CD4-positive, alpha-beta T cell (primary cell): ENCODE results near the gene MAN1A1. TPM values are rescaled to one million over a fixed set of nuclear protein-coding genes. Genes with fewer than 3 reads are reported as not detected.

Source experiments
- ATAC-seq: fragments of 200-7000 bp; cut with Tn5 transposase; one replicate; pipeline ENCODE4 v1.10.0; 2022; ENCODE audit warnings: mild to moderate bottlenecking; ENCODE audit not compliant: poor library complexity
- CTCF ChIA-PET: fragments of 350-600 bp; sonication (Branson Sonifier 250); formaldehyde crosslinking; loops from one replicate; lab custom pipeline; 2021; ENCODE audit warnings: antibody characterized with exemption, inconsistent platforms; lab: Charles Lee
- POLR2A ChIA-PET: fragments of 350-600 bp; sonication (Branson Sonifier 250); formaldehyde crosslinking; loops from one replicate; lab custom pipeline; 2021; ENCODE audit warnings: antibody characterized with exemption, inconsistent platforms; lab: Charles Lee
- DNase-seq, 14 experiments: peaks; one replicate each; pipeline ENCODE4 v3.0.0-alpha.2; 2013 to 2020; ENCODE audit warnings: mixed read lengths in 2 of 14
- H3K27ac ChIP-seq, 2 donors: one replicate each; pipeline versions ENCODE4 v1.5.1 to v1.7.0; 2013; ENCODE audit warnings: low read length in 2 of 2, low read depth in 1 of 2, mild to moderate bottlenecking in 1 of 2
- H3K27me3 ChIP-seq, 2 experiments: 1 replicate in 1 of 2; 2 replicates in 1 of 2; pipeline versions ENCODE4 v1.6.1 to v1.7.0; 2013; ENCODE audit warnings: low read length in 2 of 2, control low read depth in 1 of 2, mild to moderate bottlenecking in 1 of 2, moderate library complexity in 1 of 2; ENCODE audit not compliant: insufficient read depth in 2 of 2, control insufficient read depth in 1 of 2
- H3K36me3 ChIP-seq: one replicate; pipeline ENCODE4 v1.6.1; 2013; ENCODE audit warnings: low read length, control low read depth; ENCODE audit not compliant: insufficient read depth
- H3K4me1 ChIP-seq: one replicate; pipeline ENCODE4 v1.6.1; 2013; ENCODE audit warnings: low read length, control low read depth; ENCODE audit not compliant: insufficient read depth
- H3K4me3 ChIP-seq: one replicate; pipeline ENCODE4 v1.5.1; 2013; ENCODE audit warnings: mild to moderate bottlenecking, low read length, moderate library complexity
- H3K9me3 ChIP-seq, 2 experiments: 1 replicate in 1 of 2; 2 replicates in 1 of 2; pipeline versions ENCODE4 v1.6.1 to v1.7.0; 2013; ENCODE audit warnings: low read length in 2 of 2, mild to moderate bottlenecking in 2 of 2, control low read depth in 1 of 2, moderate library complexity in 1 of 2; ENCODE audit not compliant: control insufficient read depth in 1 of 2, insufficient read depth in 1 of 2
- H3K27ac Mint-ChIP-seq: one replicate; pipeline ENCODE4 v1.8.0; 2020; ENCODE audit warnings: mixed read lengths
- H3K27me3 Mint-ChIP-seq: one replicate; pipeline ENCODE4 v1.8.0; 2021; ENCODE audit warnings: mixed read lengths
- H3K36me3 Mint-ChIP-seq: one replicate; pipeline ENCODE4 v1.8.0; 2021; ENCODE audit warnings: low read depth, mixed read lengths
- H3K4me1 Mint-ChIP-seq: one replicate; pipeline ENCODE4 v1.8.0; 2021; ENCODE audit warnings: low read depth, mixed read lengths
- H3K4me3 Mint-ChIP-seq: one replicate; pipeline ENCODE4 v1.8.0; 2020; ENCODE audit warnings: mild to moderate bottlenecking, mixed read lengths
- H3K9me3 Mint-ChIP-seq: one replicate; pipeline ENCODE4 v1.8.0; 2020; ENCODE audit warnings: mixed read lengths
- CTCF ChIP-seq: fragments of 200-600 bp; IDR thresholded peaks from one replicate; pipeline ENCODE4 v1.8.0; 2022; ENCODE audit warnings: antibody characterized with exemption, mild to moderate bottlenecking
- intact Hi-C, 2 experiments: fragments of 100-400 bp; cut with DNase I in 1 of 2; cut with micrococcal nuclease in 1 of 2; formaldehyde crosslinking; loops; one replicate each; pipeline versions ENCODE4 v1.15.1 to v1.9.0; 2023 to 2025; cut with DNase I, micrococcal nuclease
- total RNA-seq, 174 experiments: library from RNA in 2 of 174; stranded (reverse) in 2 of 174; gene quantifications; one replicate each; pipeline ENCODE4 v1.2.3 and lab custom pipeline; 2021 to 2026

The MAN1A1 gene
- total RNA-seq, 2 experiments from 2014 or later = 4.5 to 4.9 TPM

GRCh38 chr6:119290306-119290705 lies 59.3 kb downstream of the MAN1A1 start:
- Histone ChIP-seq H3K27ac (no peak overlapping the region), H3K4me3 (no peak overlapping the region), H3K9me3 (no peaks in the 10 kb centered on the region), H3K27me3 (no peaks in the 10 kb centered on the region), H3K36me3 (no peaks in the 10 kb centered on the region), H3K4me1 (no peaks in the 10 kb centered on the region)
- Mint-ChIP-seq H3K36me3 (peaks cover 7% of the 10 kb centered on the region), H3K27ac (no peak overlapping the region), H3K9me3 (no peaks in the 10 kb centered on the region), H3K4me3 (no peak overlapping the region), H3K27me3 (no peaks in the 10 kb centered on the region), H3K4me1 (no peaks in the 10 kb centered on the region)
- intact Hi-C loops = no loop called here
- DNase-seq = no peak
- ChIA-PET POLR2A (interaction anchor here (1.2 kb wide), 1 partner anchor 32 kb away, joined by 3 read pairs; no protein-coding TSS in a partner anchor), CTCF (interaction anchor here (1.0 kb wide), 1 partner anchor 14 kb away, joined by 3 read pairs; no protein-coding TSS in a partner anchor)
- ATAC-seq = no peak
- no peak for TF ChIP-seq CTCF

GRCh38 chr6:119289651-119290050 lies 59.9 kb downstream of the MAN1A1 start:
- CTCF ChIA-PET = interaction anchor here (1.0 kb wide), 1 partner anchor 14 kb away, joined by 3 read pairs; no protein-coding TSS in a partner anchor

GRCh38 chr6:119285908-119286625 lies 63.5 kb downstream of the MAN1A1 start:
- Histone ChIP-seq H3K9me3 (no peaks in the 10 kb centered on the region), H3K36me3 (no peaks in the 10 kb centered on the region), H3K27ac (no peak overlapping the region), H3K27me3 (no peaks in the 10 kb centered on the region), H3K4me1 (no peaks in the 10 kb centered on the region), H3K4me3 (no peak overlapping the region)
- no peaks in the 10 kb centered on the region for H3K9me3 Mint-ChIP-seq
- DNase-seq (no peak), ATAC-seq (no peak)
- no peak for TF ChIP-seq CTCF
- H3K4me1 Mint-ChIP-seq = no peaks in the 10 kb centered on the region
- no peaks in the 10 kb centered on the region for H3K27me3 Mint-ChIP-seq
- intact Hi-C loops = no loop called here
- peaks cover 7% of the 10 kb centered on the region for H3K36me3 Mint-ChIP-seq
- ChIA-PET POLR2A (no interaction called here), CTCF (no interaction called here)
- no peak overlapping the region for H3K27ac Mint-ChIP-seq
- H3K4me3 Mint-ChIP-seq = no peak overlapping the region

More at GRCh38 chr6:119289651-119290050, 59.9 kb downstream of the MAN1A1 start:
- Mint-ChIP-seq H3K27me3 (no peaks in the 10 kb centered on the region), H3K4me3 (no peak overlapping the region), H3K9me3 (no peaks in the 10 kb centered on the region), H3K36me3 (peaks cover 7% of the 10 kb centered on the region), H3K27ac (no peak overlapping the region), H3K4me1 (no peaks in the 10 kb centered on the region)
- Histone ChIP-seq H3K4me3 (no peak overlapping the region), H3K36me3 (no peaks in the 10 kb centered on the region), H3K27me3 (no peaks in the 10 kb centered on the region), H3K4me1 (no peaks in the 10 kb centered on the region), H3K9me3 (no peaks in the 10 kb centered on the region), H3K27ac (no peak overlapping the region)
- ATAC-seq (no peak), DNase-seq (no peak)
- intact Hi-C loops = no loop called here
- TF ChIP-seq CTCF = no peak
- POLR2A ChIA-PET = interaction anchor here (1.2 kb wide), 1 partner anchor 33 kb away, joined by 3 read pairs; no protein-coding TSS in a partner anchor
